DMS153 (cell line): ENCODE results near the gene GMPPB.
"Not testable (repeated sequence)": the region's sequence is repeated elsewhere in the genome, so short reads cannot be mapped to it uniquely, and the experiment has no call there.

Experiments
- DNase-seq: peaks from one replicate; lab custom pipeline; 2025; lab: John Stamatoyannopoulos, UW

Gene GMPPB

GRCh38 chr3:49713336-49714105, 10.2 kb downstream of the GMPPB start:
- DNase-seq: no peak

GRCh38 chr3:49712631-49713317, 11.0 kb downstream of the GMPPB start:
- DNase-seq: no peak

DNA sequence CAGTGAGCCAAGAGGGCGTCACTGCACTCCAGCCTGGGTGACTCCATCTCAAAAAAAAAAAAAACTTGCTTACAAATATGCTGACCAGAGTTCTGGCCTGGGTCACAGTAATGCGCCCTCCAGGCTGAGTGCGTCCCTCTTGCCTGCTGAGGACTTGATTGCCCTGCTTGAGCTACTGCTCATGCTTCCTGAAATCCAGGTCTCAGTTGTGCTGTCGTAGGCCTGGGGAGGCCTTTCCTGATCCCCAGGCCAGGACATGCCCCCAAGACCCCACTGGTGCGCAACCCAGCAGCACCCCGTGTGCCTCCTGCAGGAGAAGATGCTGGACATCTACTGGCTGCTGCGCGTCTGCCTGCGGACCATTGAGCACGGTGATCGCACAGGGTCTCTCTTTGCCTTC, 11.6 kb downstream of the GMPPB start:
- no peak for DNase-seq

DNA sequence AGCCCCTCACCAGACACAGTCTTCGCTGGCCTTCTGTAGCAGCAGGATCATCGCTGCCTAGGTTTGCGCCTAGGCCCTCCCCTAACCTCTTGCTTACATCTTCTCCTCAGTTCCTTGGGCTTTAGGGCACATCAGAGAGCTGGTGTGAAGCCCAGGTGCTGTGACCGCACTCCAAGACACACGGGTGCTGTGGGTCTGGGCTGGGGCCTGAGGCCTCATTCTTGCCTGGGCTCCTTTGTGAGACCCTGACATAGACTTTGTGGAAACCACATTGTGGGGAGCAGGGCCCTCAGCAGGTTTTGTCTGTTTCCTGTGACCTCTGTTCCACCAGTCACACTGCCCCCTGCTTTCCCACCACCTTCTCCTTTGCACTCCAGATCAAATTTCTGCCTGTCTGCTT, 12.3 kb downstream of the GMPPB start:
- DNase-seq: no peak

GRCh38 chr3:49709852-49710251, 13.9 kb downstream of the GMPPB start:
- no peak for DNase-seq

- no peak for DNase-seq
Measured at GRCh38 chr3:49707113-49707480, 16.7 kb downstream of the GMPPB start.

DNA sequence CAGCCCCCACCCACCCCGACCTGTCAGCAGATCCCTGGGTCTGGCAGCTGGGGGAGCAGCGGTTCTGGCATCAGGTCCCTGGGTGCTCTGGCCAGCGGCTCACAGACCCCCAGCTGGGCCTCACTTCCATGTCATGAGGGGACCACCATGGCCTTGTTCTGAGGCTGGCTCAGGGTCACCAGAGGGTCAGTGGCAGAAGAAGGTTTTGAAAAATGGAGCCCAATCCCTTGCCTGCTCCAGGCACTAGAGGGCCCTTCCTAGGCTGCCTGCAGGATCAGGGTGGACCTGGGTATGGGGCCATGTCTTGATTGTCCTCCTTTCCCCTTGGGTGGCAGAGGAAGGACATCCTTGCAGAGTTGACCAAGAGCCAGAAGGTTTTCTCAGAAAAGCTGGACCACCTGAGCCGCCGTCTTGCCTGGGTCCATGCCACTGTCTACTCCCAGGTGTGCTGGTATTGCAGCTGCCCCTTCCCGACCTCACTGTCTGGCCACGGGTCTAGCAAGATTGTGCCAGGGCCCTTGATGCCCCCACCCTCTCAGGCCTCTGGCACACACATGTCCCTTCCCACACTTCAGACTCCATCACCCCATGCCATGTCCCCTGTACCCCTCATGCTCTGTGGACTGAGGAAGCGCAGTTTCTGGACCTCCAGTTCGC, 17.2 kb downstream of the GMPPB start:
- no peak for DNase-seq

DNA sequence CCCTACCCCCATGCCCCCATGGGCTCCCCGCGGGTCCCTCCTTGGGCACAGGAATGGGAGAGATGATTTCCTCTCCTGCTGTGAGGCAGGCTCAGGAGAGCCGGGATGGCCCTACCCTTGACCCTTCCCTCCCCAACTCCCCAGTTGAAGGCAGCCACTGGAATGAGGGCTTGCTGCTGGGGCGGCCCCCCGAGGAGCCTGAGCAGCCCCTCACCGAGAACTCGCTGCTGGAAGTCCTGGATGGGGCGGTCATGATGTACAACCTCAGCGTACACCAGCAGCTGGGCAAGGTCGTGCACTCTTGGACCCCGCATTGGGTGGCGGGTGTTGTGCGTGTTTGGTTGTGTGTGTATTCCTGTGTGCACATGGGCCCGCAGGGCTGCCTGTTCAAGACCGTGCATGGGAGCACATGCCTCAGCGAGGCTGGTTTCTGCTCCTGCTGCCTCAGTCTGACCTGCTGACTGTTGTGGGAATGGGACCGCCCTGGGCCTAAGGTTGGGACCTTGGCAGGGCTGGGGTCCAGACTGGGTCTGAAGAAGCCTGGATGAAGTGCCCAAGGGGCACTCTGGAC, 18.3 kb downstream of the GMPPB start:
- DNase-seq: no peak

GRCh38 chr3:49704629-49705028, 19.1 kb downstream of the GMPPB start:
- DNase-seq: no peak

- no peak for DNase-seq
Measured at GRCh38 chr3:49703956-49704355, 19.8 kb downstream of the GMPPB start.

DNA sequence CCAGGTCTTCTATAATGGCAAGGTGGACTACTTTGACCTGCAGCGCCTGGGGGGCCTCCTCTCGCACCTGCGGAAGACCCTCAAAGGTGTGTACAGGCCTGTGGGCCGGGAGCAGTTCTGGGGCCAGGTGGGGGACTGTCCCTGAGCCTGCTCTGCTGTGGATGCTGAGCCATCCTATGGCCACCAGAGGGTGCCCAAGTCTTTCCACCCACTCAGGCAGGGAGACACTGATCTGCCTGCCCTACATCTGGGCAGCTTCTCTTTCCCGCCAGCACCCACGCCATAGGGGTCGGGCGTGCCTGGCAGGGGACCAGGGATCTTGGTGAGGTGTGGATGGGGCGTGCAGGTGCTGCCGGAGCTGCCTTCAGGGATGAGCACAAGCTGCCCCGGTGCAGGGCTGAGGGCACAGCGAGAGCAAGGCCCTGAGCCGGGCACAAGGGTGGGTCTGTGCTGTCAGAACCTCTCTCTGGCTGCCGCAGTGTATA, 20.3 kb downstream of the GMPPB start:
- DNase-seq: peak; percentile 17

GRCh38 chr3:49702672-49703071, 21.1 kb downstream of the GMPPB start:
- no peak for DNase-seq

GRCh38 chr3:49701388-49702077, 22.2 kb downstream of the GMPPB start:
- no peak for DNase-seq

DNA sequence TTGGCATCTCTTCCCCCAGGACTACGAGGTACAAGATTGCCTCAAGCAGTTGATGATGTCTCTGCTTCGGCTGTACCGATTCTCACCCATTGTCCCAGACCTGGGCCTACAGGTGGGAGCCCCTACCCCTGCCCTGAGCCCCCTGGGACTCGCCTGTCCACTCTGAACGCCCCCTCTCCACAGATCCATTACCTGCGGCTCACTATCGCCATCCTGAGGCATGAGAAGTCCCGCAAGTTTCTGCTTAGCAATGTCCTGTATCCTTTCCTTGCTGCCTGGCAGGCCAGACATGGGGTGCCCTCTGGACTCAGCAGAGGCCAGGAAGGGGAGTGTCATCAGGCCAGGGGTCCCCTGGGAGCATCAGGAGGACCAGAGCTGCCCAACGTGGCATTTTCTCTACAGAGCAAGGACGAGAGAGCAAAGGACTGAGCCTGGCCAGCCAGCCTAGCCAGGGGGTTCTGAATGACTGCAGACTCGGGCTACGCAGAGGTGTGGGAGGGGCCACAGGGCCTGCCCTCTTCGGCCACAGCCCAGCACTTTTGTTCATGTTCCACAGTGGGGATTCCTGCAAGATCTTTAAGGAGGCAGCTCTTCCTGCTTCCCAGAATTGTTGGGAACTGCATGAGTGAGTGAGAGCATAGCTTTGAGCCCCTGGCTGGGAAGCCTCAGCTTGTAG, 23.2 kb downstream of the GMPPB start:
- DNase-seq: no peak

- no peak for DNase-seq
Measured at GRCh38 chr3:49700014-49700413, 23.7 kb downstream of the GMPPB start.

GRCh38 chr3:49699281-49699979, 24.3 kb downstream of the GMPPB start:
- DNase-seq: no peak

- not testable (repeated sequence) for DNase-seq
Measured at GRCh38 chr3:49695350-49696015, 28.3 kb downstream of the GMPPB start.

GRCh38 chr3:49694409-49695070, 29.2 kb downstream of the GMPPB start:
- DNase-seq: not testable (repeated sequence)

DNA sequence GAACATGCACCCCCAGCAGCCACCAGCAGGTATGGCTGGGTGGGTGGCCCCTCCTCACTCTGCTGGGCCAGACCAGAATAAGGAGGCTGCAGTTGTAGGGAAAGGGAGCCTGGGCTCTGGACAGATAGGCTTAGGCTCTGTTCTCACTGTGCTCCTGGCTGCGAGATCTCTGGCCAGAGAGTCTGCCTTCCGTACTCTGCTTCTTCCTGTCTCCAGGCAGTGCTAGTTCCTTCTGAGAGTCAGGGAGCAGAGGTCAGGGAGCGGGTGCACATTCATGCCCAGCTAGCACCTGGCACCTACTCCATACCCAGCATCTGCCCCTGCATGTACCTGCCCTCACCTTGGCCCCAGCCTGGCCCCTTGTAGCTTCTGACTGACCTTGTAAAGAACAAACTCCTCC, 32.3 kb downstream of the GMPPB start:
- not testable (repeated sequence) for DNase-seq

GRCh38 chr3:49690856-49691255, 32.9 kb downstream of the GMPPB start:
- DNase-seq: not testable (repeated sequence)
